IPS-20b (cell line): ENCODE data around the gene CERS2.

Source experiments
- H3K27ac ChIP-seq: one replicate; pipeline ENCODE4 v1.5.1; 2013; ENCODE audit warnings: low read length
- H3K27me3 ChIP-seq: 2 replicates; pipeline ENCODE4 v1.6.1; 2013; ENCODE audit warnings: mild to moderate bottlenecking, low read length, inconsistent platforms; ENCODE audit not compliant: insufficient read depth
- H3K36me3 ChIP-seq: 2 replicates; pipeline ENCODE4 v1.6.1; 2013; ENCODE audit warnings: low read depth, mild to moderate bottlenecking, inconsistent platforms, low read length, moderate library complexity; ENCODE audit not compliant: insufficient read depth
- H3K4me1 ChIP-seq: 2 replicates; pipeline ENCODE4 v1.6.1; 2013; ENCODE audit warnings: mild to moderate bottlenecking, control low read depth, inconsistent platforms, low read length, moderate library complexity; ENCODE audit not compliant: insufficient read depth
- H3K4me3 ChIP-seq: 2 replicates; pipeline ENCODE4 v1.5.1; 2013; ENCODE audit warnings: mild to moderate bottlenecking, low read length, inconsistent platforms
- H3K9ac ChIP-seq: 2 replicates; pipeline ENCODE4 v1.6.1; 2013; ENCODE audit warnings: low read depth, mild to moderate bottlenecking, inconsistent platforms, low read length, moderate library complexity
- H3K9me3 ChIP-seq: 2 replicates; pipeline ENCODE4 v1.6.1; 2013; ENCODE audit warnings: mild to moderate bottlenecking, low read depth, low read length, inconsistent platforms; ENCODE audit not compliant: insufficient read depth

CERS2 gene

GRCh38 chr1:150926097-150926741 is 48.4 kb downstream of the CERS2 start, which contains the start of gene SETDB1:
Gene SETDB1 (plus strand): TSS chr1:150926363. CDS start chr1:150927715, 1,352 bp downstream.
- Histone ChIP-seq H3K36me3 (peaks cover 36% of the 10 kb centered on the region), H3K27me3 (no peaks in the 10 kb centered on the region), H3K9ac (peak within 1 kb of the TSS; percentile 97)

DNA sequence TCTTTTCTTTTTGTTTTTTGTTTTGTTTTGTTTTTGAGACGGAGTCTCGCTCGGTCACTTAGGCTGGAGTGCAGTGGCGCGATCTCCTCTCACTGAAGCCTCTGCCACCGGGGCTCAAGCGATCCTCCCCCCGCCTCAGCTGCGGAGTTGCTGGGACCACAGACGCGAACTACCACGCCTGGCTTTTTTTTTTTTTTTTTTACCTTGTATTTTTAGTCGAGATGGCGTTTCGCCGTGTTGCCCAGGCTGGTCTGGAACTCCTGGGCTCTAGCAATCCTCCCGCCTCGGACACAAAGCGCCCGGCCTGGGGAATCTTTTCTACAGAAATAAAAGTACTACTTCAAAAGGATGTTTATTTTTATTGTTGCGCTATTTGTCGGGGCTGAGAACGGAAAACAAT is 49.6 kb downstream of the CERS2 start:
- H3K4me3 ChIP-seq = no peak overlapping the region
- H3K36me3 ChIP-seq = peaks cover 25% of the 10 kb centered on the region
- no peaks in the 10 kb centered on the region for H3K27me3 ChIP-seq
- H3K27ac ChIP-seq = no peak overlapping the region
- H3K9me3 ChIP-seq = no peaks in the 10 kb centered on the region
- peaks cover 6% of the 10 kb centered on the region; the same call in 1 of the 2 replicates for H3K4me1 ChIP-seq
- H3K9ac ChIP-seq = no peak overlapping the region

More at GRCh38 chr1:150926097-150926741, 48.4 kb downstream of the CERS2 start, which contains the start of gene SETDB1:
- peaks cover 6% of the 10 kb centered on the region; the same call in 1 of the 2 replicates for H3K4me1 ChIP-seq
- peak within 1 kb of the TSS; percentile 89 for H3K27ac ChIP-seq
- H3K4me3 ChIP-seq = peak within 1 kb of the TSS; percentile 81
- H3K9me3 ChIP-seq = no peaks in the 10 kb centered on the region

- Histone ChIP-seq H3K27me3 (no peaks in the 10 kb centered on the region), H3K9me3 (no peaks in the 10 kb centered on the region), H3K27ac (no peak overlapping the region), H3K9ac (no peak overlapping the region), H3K4me1 (peaks cover 6% of the 10 kb centered on the region; the same call in 1 of the 2 replicates), H3K36me3 (peaks cover 4% of the 10 kb centered on the region), H3K4me3 (0 out of 2 replicates have a peak overlapping the region, but pooled peaks have one; percentile 4)
Observed at GRCh38 chr1:150922519-150922975, 52.1 kb downstream of the CERS2 start.

DNA sequence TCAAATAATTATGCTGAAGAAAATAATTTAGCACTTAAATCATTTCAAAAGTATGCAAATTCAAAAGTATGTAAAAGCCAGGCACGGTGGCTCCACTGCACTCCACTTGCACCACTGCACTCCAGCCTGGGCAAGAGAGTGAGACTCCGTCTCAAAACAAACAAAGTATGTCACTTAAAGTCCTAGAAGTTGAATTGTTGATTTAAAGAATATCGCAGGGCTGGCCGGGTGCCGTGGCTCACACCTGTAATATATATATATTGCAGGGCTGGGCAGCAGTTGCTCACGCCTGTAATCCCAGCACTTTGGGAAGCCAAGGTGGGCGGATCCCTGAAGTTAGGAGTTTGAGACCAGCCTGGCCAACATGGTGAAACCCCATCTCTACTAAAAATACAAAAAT is 57.2 kb downstream of the CERS2 start:
- peaks cover 11% of the 10 kb centered on the region for H3K4me1 ChIP-seq

More for the DNA sequence above, 57.2 kb downstream of the CERS2 start:
- H3K27me3 ChIP-seq = no peaks in the 10 kb centered on the region
- no peaks in the 10 kb centered on the region for H3K9me3 ChIP-seq
- H3K27ac ChIP-seq = no peak overlapping the region
- no peak overlapping the region for H3K9ac ChIP-seq
- no peak overlapping the region for H3K4me3 ChIP-seq
- no peaks in the 10 kb centered on the region for H3K36me3 ChIP-seq
